Brain microvascular endothelial cell (primary cell): Measurements from ENCODE around the gene CENPV.
A peak's percentile ranks its signal among the peaks of the same experiment; 100 is the strongest.

Experiments
- DNase-seq: peaks from one replicate; pipeline ENCODE4 v3.0.0-alpha.2; 2020
- H3K27ac ChIP-seq: fragments of 250-450 bp; sonication (Bioruptor Pico); 2 replicates; pipeline ENCODE4 v1.5.1; 2020; ENCODE audit warnings: mild to moderate bottlenecking, moderate library complexity
- H3K27me3 ChIP-seq: fragments of 250-450 bp; sonication (Bioruptor Pico); replicated peaks from 2 replicates; pipeline ENCODE4 v1.5.1; 2020; ENCODE audit warnings: mild to moderate bottlenecking
- H3K36me3 ChIP-seq: fragments of 250-450 bp; sonication (Bioruptor Pico); replicated peaks from 2 replicates; pipeline ENCODE4 v1.5.1; 2020; ENCODE audit warnings: mild to moderate bottlenecking
- H3K4me3 ChIP-seq: 2 replicates; pipeline ENCODE4 v1.5.1; 2011; ENCODE audit warnings: low read depth, mild to moderate bottlenecking, control low read depth, low read length, moderate library complexity
- CTCF ChIP-seq: IDR thresholded peaks from 2 replicates; pipeline ENCODE4 v1.5.1; 2011; ENCODE audit warnings: low read depth, mild to moderate bottlenecking, moderate library complexity, low read length, control low read depth, inconsistent platforms; ENCODE audit errors: missing control alignments
- in situ Hi-C: cut with HindIII; loops from 2 replicates; pipeline ENCODE4 v1.10.0; 2017; ENCODE audit warnings: low sequenced_read_pairs, low pct_ligation_motif_present

CENPV gene

GRCh38 chr17:16378636-16379282, 25.5 kb upstream of the CENPV start:
- Histone ChIP-seq H3K27ac (no peak overlapping the region), H3K4me3 (no peak overlapping the region), H3K27me3 (no peaks in the 10 kb centered on the region), H3K36me3 (peaks cover 14% of the 10 kb centered on the region)
- no peak for TF ChIP-seq CTCF
- no peak for DNase-seq
- in situ Hi-C loops = no loop called here

- DNase-seq = peak; percentile 35
- in situ Hi-C loops = no loop called here
- TF ChIP-seq CTCF = no peak
- Histone ChIP-seq H3K27me3 (no peaks in the 10 kb centered on the region), H3K36me3 (peaks cover 6% of the 10 kb centered on the region), H3K27ac (no peak overlapping the region), H3K4me3 (no peak overlapping the region)
Observed at GRCh38 chr17:16377941-16378341, 24.7 kb upstream of the CENPV start.

- in situ Hi-C loops = no loop called here
- Histone ChIP-seq H3K4me3 (no peak overlapping the region), H3K36me3 (no peaks in the 10 kb centered on the region), H3K27ac (no peak overlapping the region), H3K27me3 (no peaks in the 10 kb centered on the region)
- peak; percentile 67 for DNase-seq
- TF ChIP-seq CTCF = no peak
Observed at GRCh38 chr17:16374146-16374938, 21.1 kb upstream of the CENPV start.

GRCh38 chr17:16371742-16372141, 18.5 kb upstream of the CENPV start:
- Histone ChIP-seq H3K36me3 (no peaks in the 10 kb centered on the region), H3K27ac (peak overlapping the region; percentile 13), H3K27me3 (no peaks in the 10 kb centered on the region), H3K4me3 (no peak overlapping the region)
- DNase-seq = peak; percentile 93
- in situ Hi-C loops = no loop called here
- TF ChIP-seq CTCF = no peak

GRCh38 chr17:16364625-16365024, 11.4 kb upstream of the CENPV start:
- H3K4me3 ChIP-seq = no peak overlapping the region
- DNase-seq = no peak
- no peaks in the 10 kb centered on the region for H3K36me3 ChIP-seq
- no peak overlapping the region for H3K27ac ChIP-seq
- no peaks in the 10 kb centered on the region for H3K27me3 ChIP-seq
- in situ Hi-C loops = no loop called here
- TF ChIP-seq CTCF = no peak
